ENCODE measurements around the gene MTA2.

MTA2 gene

GRCh38 chr11:62610403-62610802 is 8.7 kb upstream of the MTA2 start:
- Histone ChIP-seq H3K27ac (no peak overlapping the region), H3K36me3 (peaks cover 1% of the 10 kb centered on the region), H3K27me3 (ENCODE audit: insufficient read depth, low read depth, severe bottlenecking) (no peaks in the 10 kb centered on the region), H3K4me3 (ENCODE audit: low read depth, low read length) (no peak overlapping the region), H3K9me3 (ENCODE audit: severe bottlenecking) (no peaks in the 10 kb centered on the region)
- no peak for DNase-seq
- TF ChIP-seq CTCF (IDR thresholded peaks at IDR 0.05; ENCODE audit: low read depth, low read length): no peak

GRCh38 chr11:62608776-62609175 is 7.1 kb upstream of the MTA2 start:
- Histone ChIP-seq H3K9me3 (ENCODE audit: severe bottlenecking) (no peaks in the 10 kb centered on the region), H3K27ac (no peak overlapping the region), H3K4me3 (ENCODE audit: low read depth, low read length) (no peak overlapping the region), H3K36me3 (peaks cover 4% of the 10 kb centered on the region), H3K27me3 (ENCODE audit: insufficient read depth, low read depth, severe bottlenecking) (no peaks in the 10 kb centered on the region)
- no peak for DNase-seq
- TF ChIP-seq CTCF (IDR thresholded peaks at IDR 0.05; ENCODE audit: low read depth, low read length): no peak

GRCh38 chr11:62607714-62608113 is 6.0 kb upstream of the MTA2 start:
- no peaks in the 10 kb centered on the region for H3K27me3 ChIP-seq (ENCODE audit: insufficient read depth, low read depth, severe bottlenecking)
- TF ChIP-seq CTCF (IDR thresholded peaks at IDR 0.05; ENCODE audit: low read depth, low read length): no peak
- DNase-seq: no peak
- no peak overlapping the region; the same call in 1 of the 2 replicates for H3K27ac ChIP-seq
- no peaks in the 10 kb centered on the region for H3K9me3 ChIP-seq (ENCODE audit: severe bottlenecking)
- H3K4me3 ChIP-seq (ENCODE audit: low read depth, low read length): no peak overlapping the region
- H3K36me3 ChIP-seq: peaks cover 4% of the 10 kb centered on the region

- no peak for DNase-seq
- H3K4me3 ChIP-seq (ENCODE audit: low read depth, low read length): no peak overlapping the region
- no peaks in the 10 kb centered on the region for H3K27me3 ChIP-seq (ENCODE audit: insufficient read depth, low read depth, severe bottlenecking)
- TF ChIP-seq CTCF (IDR thresholded peaks at IDR 0.05; ENCODE audit: low read depth, low read length): no peak
- H3K27ac ChIP-seq: no peak overlapping the region
- H3K36me3 ChIP-seq: peaks cover 11% of the 10 kb centered on the region
- no peaks in the 10 kb centered on the region for H3K9me3 ChIP-seq (ENCODE audit: severe bottlenecking)
Observed at GRCh38 chr11:62605902-62606301, 4.2 kb upstream of the MTA2 start.

GRCh38 chr11:62605467-62605866 is 3.8 kb upstream of the MTA2 start:
- H3K36me3 ChIP-seq: peaks cover 14% of the 10 kb centered on the region
- no peak overlapping the region for H3K4me3 ChIP-seq (ENCODE audit: low read depth, low read length)
- DNase-seq: no peak
- no peaks in the 10 kb centered on the region for H3K9me3 ChIP-seq (ENCODE audit: severe bottlenecking)
- no peak overlapping the region for H3K27ac ChIP-seq
- H3K27me3 ChIP-seq (ENCODE audit: insufficient read depth, low read depth, severe bottlenecking): no peaks in the 10 kb centered on the region
- no peak for TF ChIP-seq CTCF (IDR thresholded peaks at IDR 0.05; ENCODE audit: low read depth, low read length)

- DNase-seq: peak; percentile 55
- peaks cover 23% of the 10 kb centered on the region for H3K36me3 ChIP-seq
Observed at GRCh38 chr11:62604460-62605120, 2.9 kb upstream of the MTA2 start.

More at GRCh38 chr11:62604460-62605120, 2.9 kb upstream of the MTA2 start:
- no peaks in the 10 kb centered on the region for H3K9me3 ChIP-seq (ENCODE audit: severe bottlenecking)
- TF ChIP-seq CTCF (IDR thresholded peaks at IDR 0.05; ENCODE audit: low read depth, low read length): no peak
- peak overlapping the region; percentile 32 for H3K27ac ChIP-seq
- H3K27me3 ChIP-seq (ENCODE audit: insufficient read depth, low read depth, severe bottlenecking): no peaks in the 10 kb centered on the region
- no peak overlapping the region for H3K4me3 ChIP-seq (ENCODE audit: low read depth, low read length)

Data from WERI-Rb-1 (cell line).